HL-60 (cell line): ENCODE results near the gene DHX35.

Source experiments
- DNase-seq, 2 experiments: peaks; one replicate each; pipeline ENCODE4 v3.0.0-alpha.2; 2010 to 2020; ENCODE audit warnings: low read depth in 1 of 2, low spot score in 1 of 2
- H3K27ac ChIP-seq: fragments of 250-450 bp; sonication (Bioruptor Pico); replicated peaks from 2 replicates; pipeline ENCODE4 v1.5.1; 2020; ENCODE audit warnings: mild to moderate bottlenecking, moderate library complexity
- H3K27me3 ChIP-seq: fragments of 250-450 bp; sonication (Bioruptor Pico); 2 replicates; pipeline ENCODE4 v1.5.1; 2021; ENCODE audit warnings: mild to moderate bottlenecking, moderate library complexity; ENCODE audit not compliant: insufficient read depth, poor library complexity, severe bottlenecking
- H3K4me3 ChIP-seq: replicated peaks from 2 replicates; pipeline ENCODE4 v1.5.1; 2011; ENCODE audit warnings: mild to moderate bottlenecking, control low read depth, low read length; ENCODE audit not compliant: insufficient read depth
- GABPA ChIP-seq: IDR thresholded peaks from 2 replicates; pipeline ENCODE4 v1.6.1; 2012; ENCODE audit warnings: low read depth
- POLR2AphosphoS5 ChIP-seq: IDR thresholded peaks from 2 replicates; pipeline ENCODE4 v1.6.1; 2012; ENCODE audit warnings: low read depth
- REST ChIP-seq: IDR thresholded peaks from 2 replicates; pipeline ENCODE4 v1.6.1; 2012; ENCODE audit warnings: low read depth; ENCODE audit not compliant: insufficient replicate concordance
- SPI1 ChIP-seq: IDR thresholded peaks from 2 replicates; pipeline ENCODE4 v1.6.1; 2012; ENCODE audit warnings: low read depth, mild to moderate bottlenecking, borderline replicate concordance
- TF ChIP-seq, protein P1 (sequence below): IDR thresholded peaks from one replicate; pipeline ENCODE4 v1.5.1; 2011; ENCODE audit warnings: low read length, control low read depth, inconsistent platforms; ENCODE audit not compliant: insufficient read depth

DHX35 gene

GRCh38 chr20:39019805-39020325 is 57.7 kb downstream of the DHX35 start:
- DNase-seq: no peak
- H3K27ac ChIP-seq: no peak overlapping the region
- H3K4me3 ChIP-seq: no peak overlapping the region
- no peaks in the 10 kb centered on the region for H3K27me3 ChIP-seq
- TF ChIP-seq POLR2AphosphoS5: no peak
- TF ChIP-seq, protein P1, sequence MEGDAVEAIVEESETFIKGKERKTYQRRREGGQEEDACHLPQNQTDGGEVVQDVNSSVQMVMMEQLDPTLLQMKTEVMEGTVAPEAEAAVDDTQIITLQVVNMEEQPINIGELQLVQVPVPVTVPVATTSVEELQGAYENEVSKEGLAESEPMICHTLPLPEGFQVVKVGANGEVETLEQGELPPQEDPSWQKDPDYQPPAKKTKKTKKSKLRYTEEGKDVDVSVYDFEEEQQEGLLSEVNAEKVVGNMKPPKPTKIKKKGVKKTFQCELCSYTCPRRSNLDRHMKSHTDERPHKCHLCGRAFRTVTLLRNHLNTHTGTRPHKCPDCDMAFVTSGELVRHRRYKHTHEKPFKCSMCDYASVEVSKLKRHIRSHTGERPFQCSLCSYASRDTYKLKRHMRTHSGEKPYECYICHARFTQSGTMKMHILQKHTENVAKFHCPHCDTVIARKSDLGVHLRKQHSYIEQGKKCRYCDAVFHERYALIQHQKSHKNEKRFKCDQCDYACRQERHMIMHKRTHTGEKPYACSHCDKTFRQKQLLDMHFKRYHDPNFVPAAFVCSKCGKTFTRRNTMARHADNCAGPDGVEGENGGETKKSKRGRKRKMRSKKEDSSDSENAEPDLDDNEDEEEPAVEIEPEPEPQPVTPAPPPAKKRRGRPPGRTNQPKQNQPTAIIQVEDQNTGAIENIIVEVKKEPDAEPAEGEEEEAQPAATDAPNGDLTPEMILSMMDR: no peak
- no peak for TF ChIP-seq GABPA

GRCh38 chr20:39021748-39022147 is 59.6 kb downstream of the DHX35 start:
- Histone ChIP-seq H3K27me3 (no peaks in the 10 kb centered on the region), H3K27ac (no peak overlapping the region), H3K4me3 (no peak overlapping the region)
- DNase-seq: no peak
- TF ChIP-seq REST: no peak
- TF ChIP-seq, protein P1: no peak
- no peak for TF ChIP-seq GABPA
- no peak for TF ChIP-seq SPI1
- TF ChIP-seq POLR2AphosphoS5: no peak

GRCh38 chr20:39025883-39026282 is 63.7 kb downstream of the DHX35 start:
- DNase-seq: no peak
- Histone ChIP-seq H3K27ac (no peak overlapping the region), H3K4me3 (no peak overlapping the region), H3K27me3 (no peaks in the 10 kb centered on the region)
- TF ChIP-seq SPI1: peak; percentile 27; the same call in 1 of the 2 replicates
- no peak for TF ChIP-seq POLR2AphosphoS5

DNA sequence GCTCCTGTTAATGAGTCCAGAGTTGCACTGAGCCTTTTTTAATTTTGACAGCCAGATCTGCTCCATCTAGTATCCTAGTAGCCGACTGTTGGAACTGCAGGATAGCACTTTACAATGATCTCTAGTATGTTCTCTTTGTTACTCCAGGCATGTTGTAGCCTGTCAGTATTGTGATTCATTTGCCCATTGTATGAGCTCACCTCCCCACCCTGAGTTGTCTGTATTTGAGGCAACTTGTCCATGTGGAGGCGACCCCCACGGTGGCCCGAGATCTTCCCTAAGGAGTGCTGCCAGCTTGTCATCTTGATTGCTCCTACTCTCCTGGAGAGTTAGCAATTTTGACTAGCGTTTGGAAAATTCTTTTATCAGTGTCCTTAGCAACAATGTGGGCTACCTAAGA is 67.2 kb downstream of the DHX35 start:
- Histone ChIP-seq H3K27ac (no peak overlapping the region), H3K27me3 (no peaks in the 10 kb centered on the region), H3K4me3 (no peak overlapping the region)
- TF ChIP-seq SPI1 (no peak), REST (no peak), GABPA (no peak), POLR2AphosphoS5 (no peak)
- TF ChIP-seq, protein P1: no peak
- no peak for DNase-seq
